K562 (cell line): ENCODE measurements around the gene UBE2E2. TPM values are rescaled to one million over a fixed set of nuclear protein-coding genes. Genes with fewer than 3 reads are reported as not detected.

Source experiments
- ATAC-seq: fragments of 200-7000 bp; cut with Tn5 transposase; 3 replicates; pipeline ENCODE4 v1.9.1; 2020; ENCODE audit warnings: moderate library complexity
- BruUV-seq: library from RNA; stranded (reverse); fragments of 400-500 nt; replicated peaks from 2 replicates; lab custom pipeline; 2021; lab: Mats Ljungman, UMichigan
- CTCF ChIA-PET: fragments of 300-600 bp; formaldehyde crosslinking; extraction: SDS; loops from one replicate; lab custom pipeline; 2021; ENCODE audit warnings: low intra/inter-chr PET ratio; lab: Yijun Ruan, JAX
- POLR2A ChIA-PET: fragments of 300-600, 350-650 bp; sonication (Branson Sonifier 250); formaldehyde crosslinking; extraction: SDS; loops from one replicate; lab custom pipeline; 2021; ENCODE audit warnings: antibody characterized with exemption, inconsistent platforms; lab: Yijun Ruan, JAX
- DNase-seq, 4 experiments: peaks; one replicate each; pipeline versions ENCODE4 v3.0.0 to v3.0.0-alpha.2; 2011 to 2018; ENCODE audit warnings: low spot score in 3 of 4, mixed read lengths in 3 of 4; ENCODE audit errors: extremely low read depth in 1 of 4
- FAIRE-seq: peaks from 2 replicates; lab custom pipeline; 2011; peaks lifted over from hg19 to GRCh38; lab: Jason Lieb, UNC
- H2AFZ ChIP-seq: 2 replicates; pipeline ENCODE4 v1.6.0; 2011; ENCODE audit warnings: low read depth, low read length, control low read depth, inconsistent platforms
- H3K27ac ChIP-seq: fragments of 200-600 bp; 3 replicates; pipeline ENCODE4 v1.8.0; 2011; ENCODE audit warnings: low read depth, mild to moderate bottlenecking, control low read depth, inconsistent platforms, low read length, moderate library complexity, mixed read lengths; ENCODE audit errors: extremely low read depth
- H3K27me3 ChIP-seq, 2 experiments: fragments of 300-600 bp in 1 of 2; 2 replicates in 1 of 2; 3 replicates in 1 of 2; pipeline versions ENCODE4 v1.6.0 to v1.8.0; 2011; ENCODE audit warnings: inconsistent platforms in 2 of 2, low read length in 2 of 2, mild to moderate bottlenecking in 1 of 2, mixed read lengths in 1 of 2, moderate library complexity in 1 of 2; ENCODE audit not compliant: control insufficient read depth in 2 of 2, insufficient read depth in 2 of 2
- H3K36me3 ChIP-seq: fragments of 300-600 bp; 3 replicates; pipeline ENCODE4 v1.8.0; 2011; ENCODE audit warnings: mild to moderate bottlenecking, low read length, inconsistent platforms; ENCODE audit not compliant: control insufficient read depth, insufficient read depth
- H3K4me1 ChIP-seq, 2 experiments: fragments of 200-600 bp in 1 of 2; replicated peaks in 1 of 2; 2 replicates in 1 of 2; 3 replicates in 1 of 2; pipeline versions ENCODE4 v1.5.1 to v1.8.0; 2011; ENCODE audit warnings: inconsistent platforms in 2 of 2, low read length in 2 of 2, mild to moderate bottlenecking in 1 of 2, mixed read lengths in 1 of 2, moderate library complexity in 1 of 2; ENCODE audit not compliant: control insufficient read depth in 2 of 2, insufficient read depth in 2 of 2
- H3K4me2 ChIP-seq: 2 replicates; pipeline ENCODE4 v1.6.1; 2011; ENCODE audit warnings: low read length, control low read depth, inconsistent platforms, mixed read lengths; ENCODE audit not compliant: insufficient read depth
- H3K4me3 ChIP-seq: fragments of 200-600 bp; sonication (generic), shearing (Covaris generic); 2 replicates; pipeline ENCODE4 v1.5.1; 2016; ENCODE audit warnings: control low read depth, inconsistent platforms
- H3K79me2 ChIP-seq: fragments of 200-600 bp; 3 replicates; pipeline ENCODE4 v1.8.0; 2011; ENCODE audit warnings: low read length, inconsistent platforms; ENCODE audit not compliant: control insufficient read depth, insufficient read depth
- H3K9ac ChIP-seq, 2 experiments: 2 replicates each; pipeline versions ENCODE4 v1.6.0 to v1.6.1; 2011; ENCODE audit warnings: low read depth in 2 of 2, low read length in 2 of 2, control low read depth in 1 of 2, inconsistent platforms in 1 of 2, mild to moderate bottlenecking in 1 of 2, mixed read lengths in 1 of 2; ENCODE audit not compliant: insufficient read depth in 1 of 2
- H3K9me1 ChIP-seq: one replicate; pipeline ENCODE4 v1.6.0; 2011; ENCODE audit warnings: inconsistent platforms, mild to moderate bottlenecking, low read length, moderate library complexity; ENCODE audit not compliant: control insufficient read depth, insufficient read depth
- H3K9me3 ChIP-seq: replicated peaks from 2 replicates; pipeline ENCODE4 v1.5.1; 2011; ENCODE audit warnings: low read depth, low read length, inconsistent platforms; ENCODE audit not compliant: control insufficient read depth, insufficient read depth
- H4K20me1 ChIP-seq: replicated peaks from 2 replicates; pipeline ENCODE4 v1.6.1; 2011; ENCODE audit warnings: low read length, inconsistent platforms, mixed read lengths; ENCODE audit not compliant: control insufficient read depth, insufficient read depth
- C11orf30 ChIP-seq: fragments of 450-650 bp; IDR thresholded peaks from 2 replicates; pipeline ENCODE4 v1.6.1; 2016; ENCODE audit warnings: low read depth, mild to moderate bottlenecking
- HBP1 ChIP-seq: fragments of 450-650 bp; formaldehyde crosslinking; IDR thresholded peaks from 2 replicates; pipeline ENCODE4 v1.4.0; 2022; ENCODE audit warnings: missing genetic modification characterization
- NR2F6 ChIP-seq: fragments of 450-650 bp; formaldehyde crosslinking; IDR thresholded peaks from 2 replicates; pipeline ENCODE4 v1.4.0; 2020; ENCODE audit warnings: mild to moderate bottlenecking
- ZBTB40 ChIP-seq, 2 experiments: fragments of 450-650 bp in 1 of 2; sonication (generic) in 1 of 2; formaldehyde crosslinking in 1 of 2; IDR thresholded peaks; 2 replicates each; pipeline versions ENCODE4 v1.7.1 to v1.9.0; 2016 to 2022; ENCODE audit warnings: inconsistent platforms in 1 of 2, mild to moderate bottlenecking in 1 of 2, missing genetic modification reagents in 1 of 2
- ZNF316 ChIP-seq: fragments of 450-650 bp; IDR thresholded peaks from 2 replicates; pipeline ENCODE4 v1.6.1; 2016
- ZSCAN29 ChIP-seq: fragments of 450-650 bp; IDR thresholded peaks from 2 replicates; pipeline ENCODE4 v1.6.1; 2017
- WGBS: fragments of 100-300 bp; shearing (Covaris generic); methylation state at CpG from one replicate; pipeline ENCODE4 v1.1.6; 2016; ENCODE audit warnings: low coverage, mixed read lengths; ENCODE audit not compliant: insufficient coverage; ENCODE audit errors: missing lambda C conversion rate; 5-methylcytosine and 5-hydroxymethylcytosine counted together
- in situ Hi-C: fragments of 300-500 bp; cut with MboI; formaldehyde crosslinking; loops from 4 replicates; pipeline ENCODE4 v1.15.0; 2018; ENCODE audit warnings: inconsistent platforms, mixed read lengths
- intact Hi-C: fragments of 100-400 bp; cut with micrococcal nuclease; formaldehyde crosslinking; loops from 2 replicates; pipeline ENCODE4 v1.14.2; 2022
- polyA plus RNA-seq, 8 experiments: library from polyadenylated mRNA; depleted of rRNA in 4 of 8; stranded (reverse) in 5 of 8; unstranded in 3 of 8; fragments of >200 nt; fragmentation: Nextera tagmentation in 2 of 8; fragmentation: Illumina TruSeq in 1 of 8; extraction: Ambion mirVana in 2 of 8; extraction: Trizol in 1 of 8; gene quantifications; 2 replicates each; pipeline versions ENCODE4 v1.2.1 to v1.2.3, GENCODE V29; 2011 to 2014; ENCODE audit warnings: inconsistent platforms in 1 of 8, missing spikeins in 1 of 8
- total RNA-seq, 7 experiments: library from RNA; depleted of rRNA in 6 of 7; stranded (reverse); fragments of >200 nt in 6 of 7; fragmentation: Illumina TruSeq in 2 of 7; extraction: Trizol in 2 of 7; gene quantifications; 2 replicates each; pipeline versions ENCODE4 v1.2.1 to v1.2.3, GENCODE V29; 2011 to 2021; ENCODE audit warnings: low replicate concordance in 1 of 7

Gene UBE2E2
- total and polyA plus RNA-seq, 9 of the 15 experiments (the other 6 are each of a cell fraction or from before 2014, with no cell fraction given) = 0.22 to 5.1 (median 1.9) TPM

GRCh38 chr3:23450051-23450450 is 246.9 kb downstream of the UBE2E2 start:
- ATAC-seq (no peak), DNase-seq (no peak), FAIRE-seq (no peak)
- ChIA-PET CTCF (no interaction called here), POLR2A (no interaction called here)
- H3K9me1 ChIP-seq = no peaks in the 10 kb centered on the region
- no peak overlapping the region for H3K27ac ChIP-seq
- no peak overlapping the region for H2AFZ ChIP-seq
- peaks cover 3% of the 10 kb centered on the region; the same call in 1 of the 2 replicates for H3K9me3 ChIP-seq
- WGBS = 0% methylated on average over 2 of the region's 2 CpGs
- in situ Hi-C loops (no loop called here), intact Hi-C loops (no loop called here)
- H3K4me2 ChIP-seq = no peak overlapping the region
- no TSS peak for BruUV-seq
- no peaks in the 10 kb centered on the region for H3K79me2 ChIP-seq
- TF ChIP-seq ZSCAN29 = no peak
- no peak for TF ChIP-seq NR2F6 (CRISPR knock-in tag)
- no peaks in the 10 kb centered on the region for H3K4me1 ChIP-seq
- no peak overlapping the region for H3K9ac ChIP-seq
- H3K36me3 ChIP-seq = no peaks in the 10 kb centered on the region
- no peaks in the 10 kb centered on the region for H4K20me1 ChIP-seq
- H3K4me3 ChIP-seq = no peak overlapping the region
- H3K27me3 ChIP-seq = no peaks in the 10 kb centered on the region

GRCh38 chr3:23450806-23451205 is 247.7 kb downstream of the UBE2E2 start:
- ChIA-PET CTCF (no interaction called here), POLR2A (no interaction called here)
- BruUV-seq = no TSS peak
- FAIRE-seq (no peak), ATAC-seq (no peak), DNase-seq (no peak)
- intact Hi-C loops (no loop called here), in situ Hi-C loops (no loop called here)
- Histone ChIP-seq H2AFZ (no peak overlapping the region), H3K4me1 (no peaks in the 10 kb centered on the region), H3K27ac (no peak overlapping the region), H3K4me2 (no peak overlapping the region), H4K20me1 (no peaks in the 10 kb centered on the region), H3K9me3 (peaks cover 5% of the 10 kb centered on the region; the same call in 1 of the 2 replicates), H3K9me1 (no peaks in the 10 kb centered on the region), H3K79me2 (no peaks in the 10 kb centered on the region), H3K36me3 (no peaks in the 10 kb centered on the region), H3K27me3 (no peaks in the 10 kb centered on the region), H3K4me3 (no peak overlapping the region), H3K9ac (no peak overlapping the region)
- 0% methylated on average over 2 of the region's 2 CpGs for WGBS
- no peak for TF ChIP-seq HBP1
- TF ChIP-seq ZNF316 = peak; percentile 39; the same call in 1 of the 2 replicates
- no peak for TF ChIP-seq C11orf30
- no peak for TF ChIP-seq ZBTB40 (IDR thresholded peaks at IDR 0.05)
- TF ChIP-seq ZBTB40 (CRISPR knock-in tag; IDR thresholded peaks at IDR 0.05) = no peak
